GM18861 (cell line): ENCODE measurements around the gene PUS7L.
"Not testable (repeated sequence)": the region's sequence is repeated elsewhere in the genome, so short reads cannot be mapped to it uniquely, and the experiment has no call there.

Source experiments
- ATAC-seq: cut with Tn5 transposase; IDR thresholded peaks from one replicate; pipeline ENCODE4 v1.9.1; 2021; ENCODE audit not compliant: unreplicated experiment

PUS7L gene

DNA sequence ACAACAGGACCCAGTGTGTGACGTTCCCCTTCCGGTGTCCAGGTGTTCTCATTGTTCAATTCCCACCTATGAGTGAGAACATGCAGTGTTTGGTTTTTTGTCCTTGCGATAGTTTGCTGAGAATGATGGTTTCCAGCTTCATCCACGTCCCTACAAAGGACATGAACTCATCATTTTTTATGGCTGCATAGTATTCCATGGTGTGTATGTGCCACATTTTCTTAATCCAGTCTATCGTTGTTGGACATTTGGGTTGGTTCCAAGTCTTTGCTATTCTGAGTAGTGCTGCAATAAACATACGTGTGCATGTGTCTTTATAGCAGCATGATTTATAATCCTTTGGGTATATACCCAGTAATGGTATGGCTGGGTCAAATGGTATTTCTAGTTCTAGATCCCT is 7.2 kb downstream of the PUS7L start:
- not testable (repeated sequence) for ATAC-seq

DNA sequence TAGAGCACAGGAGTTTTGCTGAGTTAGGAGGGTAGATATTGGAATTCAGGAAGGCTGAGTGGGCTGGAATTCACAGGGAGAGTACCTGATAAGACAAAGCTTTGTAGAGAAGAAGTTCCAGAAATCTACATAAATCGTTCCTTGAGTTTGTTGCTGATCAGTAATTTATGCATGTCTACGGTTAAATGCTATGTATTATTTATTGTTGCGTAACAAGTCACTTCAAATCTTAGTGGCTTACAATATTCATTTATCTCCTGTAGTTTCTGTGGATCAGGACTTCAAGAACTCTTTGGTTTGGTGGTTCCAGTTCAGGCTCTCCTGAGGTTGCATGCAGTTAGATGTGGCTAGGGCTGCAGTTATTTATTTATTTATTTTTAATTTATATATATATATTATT is 7.8 kb downstream of the PUS7L start:
- ATAC-seq = no peak

DNA sequence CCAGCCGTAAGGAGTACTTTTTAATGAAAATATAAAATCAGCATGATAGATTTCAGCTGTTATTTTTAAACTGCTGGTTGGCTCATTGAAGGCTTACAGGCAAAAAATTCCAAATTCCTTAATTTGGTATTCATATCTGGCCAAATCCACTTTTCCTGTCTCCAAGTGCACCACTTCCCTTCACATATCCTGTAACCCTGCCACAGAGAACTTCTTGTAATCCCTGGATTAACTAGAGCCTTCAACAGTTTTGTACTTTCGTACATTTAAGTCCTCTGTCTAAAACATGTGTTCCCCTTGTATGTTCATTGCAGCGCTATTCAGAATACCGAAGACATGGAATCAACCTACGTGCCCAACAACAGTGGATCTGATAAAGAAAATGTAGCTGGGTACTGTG is 9.6 kb downstream of the PUS7L start:
- ATAC-seq = no peak

DNA sequence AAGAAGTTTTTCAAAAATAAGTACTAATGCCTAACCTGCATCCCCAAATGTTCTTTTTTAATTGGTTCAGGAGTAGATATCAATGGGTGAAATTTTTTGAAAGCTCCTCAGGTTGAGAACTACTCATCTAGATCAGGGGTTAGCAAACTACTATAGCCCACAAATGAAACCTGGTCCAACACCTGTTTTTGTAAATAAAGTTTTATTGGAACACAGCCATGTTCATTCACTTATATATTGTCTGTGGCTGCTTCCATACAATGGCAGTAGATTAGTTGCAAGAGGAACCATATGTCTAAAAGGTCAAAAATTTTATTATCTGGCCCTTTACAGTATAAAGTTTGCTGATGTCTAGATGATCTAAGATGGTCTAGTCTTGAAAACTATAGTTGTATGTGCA is 13.8 kb downstream of the PUS7L start:
- ATAC-seq = no peak

DNA sequence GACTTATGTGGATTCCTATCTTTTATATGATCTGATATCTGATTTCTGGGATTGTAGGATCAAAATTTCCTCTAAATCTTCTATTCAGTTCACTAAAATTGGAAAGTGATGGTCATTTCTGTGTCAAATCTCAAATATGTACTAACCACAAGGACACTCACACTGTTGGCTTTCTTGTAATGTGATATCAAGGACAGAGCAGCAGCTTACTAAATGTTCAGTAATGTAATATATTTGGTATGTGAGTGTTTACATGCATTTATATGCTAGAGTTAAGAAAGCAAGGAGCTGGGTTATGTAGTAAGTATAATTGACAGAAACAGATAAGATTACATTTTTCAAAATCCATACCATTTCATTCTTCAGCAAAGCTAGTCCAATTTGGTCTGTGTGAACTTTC is 16.5 kb downstream of the PUS7L start:
- no peak for ATAC-seq

DNA sequence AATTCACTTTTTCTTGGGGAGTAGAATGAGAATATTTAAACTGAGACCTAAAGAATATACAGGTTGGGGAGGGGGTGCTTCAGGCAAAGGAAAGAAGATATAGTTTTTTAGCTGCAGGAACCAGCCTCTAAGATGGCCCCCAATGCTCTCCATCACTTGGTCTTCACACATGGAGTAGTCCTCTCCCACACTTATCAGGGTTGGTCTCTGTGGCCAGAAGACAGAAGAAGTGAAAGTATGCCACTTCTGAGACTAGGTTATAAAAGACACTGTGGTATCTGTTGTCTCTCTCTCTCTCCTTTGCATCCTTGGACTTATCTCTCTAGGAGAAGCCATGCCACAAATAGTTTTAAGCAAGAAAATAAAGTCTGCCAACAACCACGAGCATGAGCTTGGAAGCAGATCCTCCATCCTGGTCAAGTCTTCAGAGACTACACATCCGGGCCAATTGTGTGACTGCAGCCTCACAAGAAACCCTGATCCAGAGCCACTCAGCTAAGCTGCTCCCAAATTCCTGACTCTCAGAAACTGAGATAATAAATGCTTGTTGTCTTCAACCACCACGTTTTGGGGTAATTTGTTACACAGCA is 18.0 kb downstream of the PUS7L start:
- no peak for ATAC-seq

DNA sequence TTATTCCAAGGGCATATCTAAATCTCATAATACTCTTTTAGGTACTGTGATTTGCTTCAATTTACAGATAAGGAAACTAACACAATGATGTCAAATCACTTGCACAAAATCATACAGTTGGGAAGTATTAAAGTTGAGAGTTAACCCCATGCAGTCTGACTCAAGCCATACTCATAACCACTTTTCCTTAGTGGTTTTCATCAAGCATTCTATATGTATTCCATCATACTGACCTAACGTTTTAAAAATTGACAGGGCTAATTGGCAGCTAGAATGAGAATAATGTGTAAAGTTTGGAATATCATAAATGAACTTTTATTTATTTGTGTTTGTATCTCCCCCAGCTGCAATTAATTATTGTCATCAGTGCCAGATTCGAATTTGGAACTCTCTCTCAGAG is 20.9 kb downstream of the PUS7L start:
- no peak for ATAC-seq

DNA sequence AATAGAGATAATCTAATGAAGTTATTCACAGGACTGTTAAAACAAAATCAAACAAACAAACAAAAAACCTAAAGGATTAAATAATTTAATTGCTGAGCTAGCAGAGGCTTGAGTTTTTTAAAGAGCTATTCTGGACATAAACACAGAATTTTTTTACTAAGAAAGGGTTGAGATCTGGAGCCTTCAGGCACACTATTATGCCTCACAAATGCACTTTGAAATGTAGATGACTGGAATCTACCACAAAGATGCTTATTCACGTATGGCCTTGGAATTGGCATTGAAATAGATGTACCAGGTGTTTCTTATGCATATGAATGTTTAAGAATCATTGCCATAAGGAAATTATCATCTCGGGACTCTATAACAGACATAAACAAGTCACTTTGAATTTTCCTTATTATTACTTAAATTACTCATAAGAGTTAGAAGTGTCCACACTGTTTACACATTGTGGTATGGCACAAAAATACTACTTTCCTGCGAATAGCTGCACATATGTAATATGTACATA is 21.6 kb downstream of the PUS7L start:
- no peak for ATAC-seq

DNA sequence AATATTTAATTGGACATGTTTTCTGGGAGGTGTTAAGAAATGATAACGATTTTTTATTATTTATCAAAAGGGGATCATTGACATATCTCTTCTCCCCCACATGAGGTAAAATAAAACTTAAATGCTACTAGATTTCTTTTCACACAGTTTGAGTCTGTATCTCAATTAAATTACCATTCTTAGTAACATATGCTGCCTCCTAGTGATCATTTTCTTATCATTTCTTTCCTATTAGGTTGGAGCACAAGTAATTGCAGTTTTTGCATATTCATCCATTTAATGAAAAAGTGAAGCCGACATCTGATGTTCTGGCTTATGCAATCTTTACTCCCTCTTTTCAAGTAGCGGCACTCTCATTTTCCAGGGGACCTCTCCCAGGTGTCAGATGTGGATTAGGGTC is 24.9 kb downstream of the PUS7L start:
- no peak for ATAC-seq

DNA sequence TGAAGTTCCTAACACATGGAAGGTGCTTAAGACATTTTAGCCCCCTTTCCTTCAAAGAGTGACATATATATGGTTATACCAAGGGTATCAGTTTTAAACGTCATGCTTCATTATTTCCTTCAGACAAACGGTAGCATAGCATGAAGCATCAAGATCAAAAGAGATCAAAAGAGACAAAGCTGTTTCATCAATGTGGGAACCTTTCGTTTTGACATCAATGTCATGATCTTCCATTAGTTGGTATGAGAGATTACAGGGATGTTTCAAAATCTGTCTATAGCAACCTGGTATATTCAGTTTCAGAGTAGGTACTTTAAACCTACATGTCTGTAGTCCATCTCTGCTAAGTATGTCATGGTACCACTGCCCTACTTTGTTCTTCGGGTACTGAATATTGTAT is 28.3 kb downstream of the PUS7L start:
- ATAC-seq = no peak

DNA sequence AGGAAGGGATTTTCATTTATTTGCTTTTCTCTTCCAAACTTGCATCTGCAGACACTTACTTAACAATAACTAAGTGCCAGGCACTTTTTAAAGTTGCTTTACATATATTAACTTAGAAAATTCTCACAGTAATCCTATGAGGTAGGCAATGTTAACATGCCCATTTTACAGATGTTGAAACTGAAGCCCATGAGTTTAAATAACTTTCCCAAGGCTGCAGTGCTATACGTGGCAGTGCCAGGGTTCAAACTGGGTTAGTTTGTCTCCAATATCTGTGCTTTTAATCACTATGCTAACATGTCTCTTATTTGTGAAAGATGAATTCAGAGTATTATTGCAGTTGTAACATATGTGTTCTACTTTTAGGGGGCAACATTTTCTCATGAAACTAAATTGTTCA is 29.9 kb downstream of the PUS7L start:
- ATAC-seq = no peak

DNA sequence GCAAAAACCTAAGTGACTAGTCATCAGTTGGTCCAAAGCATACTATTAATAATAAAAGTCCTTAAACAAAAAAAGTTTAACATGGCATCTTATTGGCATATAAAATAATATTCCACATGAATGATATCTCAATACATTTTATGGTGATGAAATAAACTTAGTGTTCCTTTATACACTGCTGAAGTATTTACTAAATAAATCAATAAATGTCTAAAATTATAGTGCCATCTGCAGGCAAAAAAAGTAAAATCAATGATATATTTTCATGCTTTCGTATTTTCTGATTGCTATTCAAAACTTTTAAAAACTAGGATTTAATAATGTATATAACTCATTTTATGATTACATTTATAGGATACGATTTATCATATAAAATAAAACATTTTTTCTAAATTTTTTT is 30.5 kb downstream of the PUS7L start:
- no peak for ATAC-seq

DNA sequence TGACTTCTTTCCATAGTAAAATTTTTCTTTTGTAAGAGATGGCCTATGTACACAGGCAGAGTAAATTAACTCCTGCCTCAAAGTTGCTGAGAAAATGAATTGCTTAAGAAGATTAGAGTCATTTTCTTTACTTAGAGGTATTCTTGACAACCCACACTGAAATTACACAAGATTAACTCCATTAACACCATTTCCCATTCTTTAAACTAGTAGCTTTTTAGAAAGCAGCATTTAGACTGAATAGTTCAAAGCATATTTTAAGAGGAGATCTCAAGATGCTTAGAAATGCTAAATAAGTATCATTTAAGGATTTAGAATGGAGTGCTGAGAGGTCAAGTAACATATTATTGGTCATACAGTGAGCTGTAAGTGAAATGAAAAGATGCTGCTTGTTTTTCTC is 35.5 kb downstream of the PUS7L start:
- no peak for ATAC-seq

DNA sequence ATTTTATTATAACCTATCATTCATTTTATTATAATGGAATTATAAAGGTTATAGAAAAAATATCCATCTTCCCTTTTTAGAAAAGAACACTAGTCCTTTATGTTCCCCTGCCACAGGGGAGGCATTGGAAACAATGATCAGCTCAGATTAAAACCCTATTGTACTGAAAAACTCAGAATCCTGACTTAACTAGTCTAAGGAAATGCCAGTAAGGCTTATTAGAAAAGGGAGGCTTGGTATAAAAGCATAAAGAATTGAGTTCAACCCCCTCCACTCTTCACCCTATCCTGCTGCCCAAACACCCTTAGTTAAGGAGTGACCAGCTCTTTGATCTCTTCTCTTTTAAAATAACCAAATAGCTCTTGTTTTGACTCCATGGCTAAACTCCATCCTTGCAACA is 36.0 kb downstream of the PUS7L start:
- no peak for ATAC-seq

DNA sequence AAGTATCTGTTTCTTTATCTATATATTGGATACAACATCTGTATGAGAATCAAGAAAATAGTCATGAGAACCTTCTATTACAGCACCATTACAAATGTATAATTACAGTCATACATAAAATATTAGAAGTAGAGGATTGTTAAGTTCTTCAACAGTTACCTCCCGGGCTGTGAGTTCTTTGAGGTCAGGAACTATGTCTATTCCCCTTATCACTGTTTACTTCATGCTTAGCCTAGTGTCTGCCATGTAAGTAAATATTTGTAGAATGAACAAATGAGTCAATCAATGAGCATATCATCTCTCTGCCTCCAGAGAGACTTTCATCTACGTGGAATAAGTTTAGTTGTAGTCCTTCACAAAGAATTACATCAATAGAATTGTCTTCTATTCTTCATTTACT is 47.2 kb downstream of the PUS7L start:
- ATAC-seq = no peak

DNA sequence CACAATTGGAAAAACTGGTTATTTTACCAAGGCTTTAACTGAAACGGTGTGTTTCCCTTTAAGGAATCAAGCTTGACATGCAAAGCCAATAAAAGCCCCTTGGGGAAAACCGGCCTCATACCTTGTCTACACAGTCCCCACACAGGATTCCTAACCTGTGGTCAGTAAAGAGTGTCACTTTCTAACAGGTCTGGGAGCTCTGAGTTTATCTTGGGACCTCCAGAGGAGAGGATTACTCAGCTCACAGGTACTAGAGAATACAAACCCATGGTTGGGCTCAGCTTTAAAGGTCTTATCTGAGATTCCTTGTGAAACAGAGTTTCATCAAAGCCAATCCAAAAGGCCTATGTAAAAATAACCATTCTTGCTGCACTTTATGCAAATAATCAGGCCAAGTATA is 54.8 kb downstream of the PUS7L start:
- not testable (repeated sequence) for ATAC-seq

DNA sequence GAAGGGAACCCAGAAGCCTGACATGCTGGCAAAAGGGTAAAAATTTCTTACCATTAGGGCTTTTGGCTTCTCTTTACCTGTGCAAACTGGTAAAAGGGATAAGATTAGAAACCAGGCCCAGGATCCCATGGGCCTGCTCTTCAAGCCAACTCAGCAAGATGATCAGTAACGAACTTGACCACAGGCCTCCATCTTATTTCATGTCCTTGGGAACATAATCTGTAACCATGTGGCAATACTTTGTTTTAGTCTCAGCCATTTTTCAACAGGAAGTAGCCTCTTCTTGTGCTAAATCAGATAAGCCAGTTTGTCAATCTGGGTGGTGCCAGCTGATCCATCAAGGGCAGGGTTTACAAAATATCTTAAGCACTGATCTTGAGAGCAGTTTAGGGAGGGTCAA is 57.4 kb downstream of the PUS7L start:
- ATAC-seq = not testable (repeated sequence)

DNA sequence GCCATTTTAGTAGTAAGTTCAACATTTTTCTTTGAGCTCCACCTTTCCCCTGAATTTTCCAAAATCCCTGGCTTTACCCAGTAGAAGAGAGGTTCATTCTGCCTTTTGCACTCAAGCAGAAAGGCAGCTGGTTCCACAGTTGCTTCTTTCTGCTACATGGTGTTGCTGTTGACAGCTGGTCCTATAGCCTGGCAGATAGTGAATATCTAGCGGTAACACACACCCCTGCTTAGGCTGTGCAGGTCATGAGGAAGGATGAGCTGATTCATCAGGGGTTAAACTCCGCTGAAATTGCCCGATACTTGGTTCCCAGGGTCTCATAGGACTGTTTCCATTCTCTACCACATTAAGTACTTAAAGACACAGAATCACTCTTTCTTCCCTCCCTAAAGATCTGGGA is 62.4 kb downstream of the PUS7L start:
- ATAC-seq = no peak

DNA sequence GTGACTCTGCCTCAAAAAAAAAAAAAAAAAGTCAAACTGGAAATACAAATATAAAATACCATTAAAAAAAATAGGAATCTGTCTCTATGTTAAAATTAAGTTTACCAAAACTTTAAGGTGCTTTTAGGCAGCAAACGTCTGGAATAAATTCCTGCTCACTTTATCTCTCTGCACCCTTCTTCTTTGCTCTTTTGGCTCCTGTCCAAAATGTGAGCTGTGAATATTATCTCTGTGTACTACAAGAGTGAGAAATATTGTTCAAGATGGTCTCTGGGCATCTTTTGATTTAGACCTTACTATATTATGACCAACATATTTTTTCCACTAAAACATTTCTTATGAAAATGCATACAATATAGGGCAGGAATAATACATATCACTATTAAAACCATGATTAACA is 63.7 kb downstream of the PUS7L start:
- no peak for ATAC-seq

DNA sequence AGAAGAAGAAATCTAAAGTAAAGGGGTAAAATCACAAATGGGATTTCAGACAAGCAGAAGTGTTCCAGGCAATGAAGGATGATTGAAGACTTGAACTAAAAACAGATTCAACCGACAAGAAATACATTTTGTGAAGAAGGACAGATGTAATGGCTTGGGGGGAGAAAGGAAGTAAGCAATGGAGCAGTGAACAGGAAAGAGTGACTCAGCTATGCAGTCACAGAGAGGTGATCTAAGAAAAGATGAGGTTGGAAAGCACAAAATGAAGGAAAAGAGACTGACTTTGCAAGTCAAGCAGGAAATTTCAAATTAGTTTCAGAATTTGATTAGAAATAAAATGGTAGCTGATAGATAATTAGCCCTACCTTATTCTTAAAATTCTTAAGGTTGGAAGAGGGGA is 66.5 kb downstream of the PUS7L start:
- no peak for ATAC-seq

DNA sequence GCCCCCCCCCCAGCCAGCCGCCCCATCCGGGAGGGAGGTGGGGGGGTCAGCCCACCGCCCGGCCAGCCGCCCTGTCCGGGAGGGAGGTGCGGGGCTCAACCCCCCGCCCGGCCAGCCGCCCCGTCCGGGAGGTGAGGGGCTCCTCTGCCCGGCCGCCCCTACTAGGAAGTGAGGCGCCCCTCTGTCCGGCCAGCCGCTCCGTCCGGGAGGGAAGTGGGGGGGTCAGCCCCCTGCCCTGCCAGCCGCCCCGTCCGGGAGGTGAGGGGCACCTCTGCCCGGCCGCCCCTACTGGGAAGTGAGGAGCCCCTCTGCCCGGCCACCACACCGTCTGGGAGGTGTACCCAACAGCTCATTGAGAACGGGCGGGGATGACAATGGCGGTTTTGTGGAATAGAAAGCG is 73.1 kb downstream of the PUS7L start:
- not testable (repeated sequence) for ATAC-seq

DNA sequence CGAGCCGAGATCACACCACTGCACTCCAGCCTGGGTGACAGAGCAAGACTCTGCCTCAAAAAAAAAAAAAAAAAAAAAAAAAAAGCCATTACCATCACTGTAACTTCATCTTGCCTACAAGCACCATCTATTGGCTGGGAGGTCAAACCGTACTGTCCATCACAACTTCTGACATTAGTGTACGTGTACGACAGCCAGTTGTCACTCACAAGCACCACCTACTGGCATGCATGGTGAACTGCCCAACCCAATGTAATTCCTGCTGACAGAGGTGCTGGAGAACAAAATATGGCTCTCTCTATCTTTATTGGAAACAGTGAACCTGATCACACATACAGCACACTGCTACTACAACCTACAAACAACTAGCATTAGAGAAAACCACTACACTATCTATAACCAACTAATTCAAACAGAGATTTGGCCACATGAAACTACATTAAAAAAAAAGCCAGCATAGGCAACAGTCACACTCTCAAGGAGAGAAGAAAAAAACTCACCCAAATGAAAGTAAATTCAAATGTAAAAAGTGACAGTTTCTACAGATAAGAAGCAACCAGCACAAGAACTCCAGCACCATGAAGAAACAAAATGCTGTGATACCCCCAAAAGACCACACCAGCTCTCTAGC is 82.3 kb downstream of the PUS7L start:
- ATAC-seq = peak; percentile 96
